NCI-H1092 treated with DMSO at 0.1 percent for 48 hours (cell line): ENCODE measurements around the gene ATP5ME.

Experiments
- DNase-seq: peaks from one replicate; lab custom pipeline; 2025; lab: John Stamatoyannopoulos, UW

ATP5ME gene

GRCh38 chr4:633976-634598 is 40.0 kb downstream of the ATP5ME start:
- no peak for DNase-seq

DNA sequence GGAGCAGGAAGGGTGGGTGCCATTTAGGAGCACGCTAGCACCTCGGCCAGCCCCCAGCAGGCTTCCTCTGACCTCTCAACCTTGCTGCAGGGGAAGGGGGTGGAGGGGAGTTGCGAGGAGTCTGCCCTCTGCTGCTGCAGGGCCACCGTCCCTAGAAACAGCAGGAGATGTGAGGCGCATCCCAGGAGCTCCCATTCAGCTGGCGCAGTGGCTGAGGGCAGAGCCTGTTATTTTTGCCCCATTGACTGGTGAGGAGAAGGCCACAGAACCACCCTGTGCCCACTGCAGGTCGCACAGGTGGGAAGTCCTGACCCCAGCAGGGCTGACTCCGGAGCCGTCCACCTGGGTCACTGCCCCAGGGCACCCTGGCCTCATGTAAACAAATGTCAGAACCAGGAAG is 40.7 kb downstream of the ATP5ME start:
- DNase-seq = no peak

GRCh38 chr4:632926-633325 is 41.1 kb downstream of the ATP5ME start:
- no peak for DNase-seq

GRCh38 chr4:632196-632790 is 41.8 kb downstream of the ATP5ME start:
- no peak for DNase-seq

GRCh38 chr4:630656-631055 is 43.4 kb downstream of the ATP5ME start:
- DNase-seq = no peak

DNA sequence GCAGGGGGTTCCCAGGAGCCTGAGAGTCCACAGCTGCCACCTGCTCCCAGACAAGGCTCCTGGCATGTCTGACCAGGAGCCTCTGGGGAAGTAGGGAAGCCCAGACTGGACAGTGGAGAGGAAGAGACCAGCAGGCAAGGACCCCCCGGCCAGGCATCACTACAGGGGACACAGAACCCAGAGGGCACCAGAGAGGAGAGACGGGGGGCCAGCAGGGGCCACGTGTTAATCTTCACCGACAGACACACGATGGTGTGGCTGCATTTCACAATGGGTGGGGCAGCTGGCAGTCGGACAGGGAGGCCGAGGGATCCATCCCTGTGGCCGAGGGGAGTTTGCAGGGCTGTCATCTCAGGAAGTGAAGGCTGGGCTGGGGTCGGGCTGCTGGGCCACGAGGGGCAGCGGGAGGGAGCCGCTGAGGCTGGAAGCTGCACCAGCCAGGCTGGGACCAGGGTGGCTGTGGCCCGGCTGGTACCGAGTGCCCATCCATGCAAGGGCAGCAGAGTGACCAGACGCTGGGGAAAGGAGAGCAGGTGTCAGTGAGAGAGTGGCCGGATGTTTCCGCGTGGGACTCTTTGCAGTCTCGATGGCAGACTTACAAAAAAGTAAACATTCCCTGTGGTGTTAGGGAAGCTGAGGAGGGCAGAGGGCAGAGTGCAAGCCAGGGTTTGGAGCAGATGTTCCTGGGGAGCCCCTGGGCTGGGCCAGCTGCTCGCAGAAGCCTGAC is 44.0 kb downstream of the ATP5ME start:
- no peak for DNase-seq

DNA sequence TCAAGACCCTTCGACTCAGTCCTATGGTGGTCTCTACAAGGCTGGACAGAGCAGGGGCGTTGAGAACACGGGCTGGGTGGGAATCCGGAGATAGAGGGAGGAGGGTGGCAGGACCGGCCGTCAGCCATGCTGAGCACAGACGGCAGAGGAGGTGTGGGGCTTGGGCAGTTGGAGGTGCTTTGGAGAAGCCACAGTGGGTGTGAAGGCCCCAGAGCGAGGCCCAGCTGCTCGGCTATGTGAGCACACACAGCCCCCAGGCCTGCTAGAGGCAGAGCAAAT is 44.5 kb downstream of the ATP5ME start:
- DNase-seq = no peak

DNA sequence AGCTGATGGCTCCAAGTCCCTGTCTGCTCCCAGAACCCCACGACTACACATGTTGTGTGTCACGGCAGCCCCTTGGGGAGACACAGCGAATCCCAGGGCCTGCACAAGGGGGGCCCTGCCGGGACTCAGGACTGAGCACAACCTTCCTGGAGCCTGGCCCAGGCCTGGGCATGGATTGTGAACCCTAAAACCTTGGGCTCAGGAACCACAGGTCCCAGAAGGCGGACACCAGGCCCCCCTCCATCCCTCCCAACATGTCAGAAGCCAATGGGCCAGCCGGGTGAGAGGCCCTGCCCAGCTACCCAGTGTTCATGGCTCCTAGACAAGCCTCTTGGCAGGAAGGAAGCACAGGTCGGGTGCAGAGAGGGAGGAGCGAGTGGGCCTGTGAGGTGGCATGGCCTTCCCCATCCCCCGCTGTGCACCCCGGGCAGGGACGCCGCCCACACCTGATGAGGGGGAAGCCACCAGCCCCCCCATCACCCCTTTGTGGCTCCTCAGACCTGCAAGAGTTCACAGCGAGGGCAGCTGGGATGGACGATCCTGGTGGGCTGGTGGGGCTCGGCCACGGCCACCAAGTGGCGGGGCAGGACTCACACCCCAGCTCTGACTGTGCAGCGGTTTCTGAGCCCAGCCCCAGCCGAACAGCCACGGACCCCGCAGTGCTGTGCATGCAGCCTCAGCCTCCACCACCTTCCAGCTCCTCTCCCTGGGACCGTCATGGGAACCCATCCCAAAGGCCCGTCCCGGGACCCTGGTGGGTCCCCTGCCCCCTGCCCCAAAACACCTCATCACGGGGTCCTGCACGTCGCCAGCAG is 45.0 kb downstream of the ATP5ME start:
- DNase-seq = no peak

DNA sequence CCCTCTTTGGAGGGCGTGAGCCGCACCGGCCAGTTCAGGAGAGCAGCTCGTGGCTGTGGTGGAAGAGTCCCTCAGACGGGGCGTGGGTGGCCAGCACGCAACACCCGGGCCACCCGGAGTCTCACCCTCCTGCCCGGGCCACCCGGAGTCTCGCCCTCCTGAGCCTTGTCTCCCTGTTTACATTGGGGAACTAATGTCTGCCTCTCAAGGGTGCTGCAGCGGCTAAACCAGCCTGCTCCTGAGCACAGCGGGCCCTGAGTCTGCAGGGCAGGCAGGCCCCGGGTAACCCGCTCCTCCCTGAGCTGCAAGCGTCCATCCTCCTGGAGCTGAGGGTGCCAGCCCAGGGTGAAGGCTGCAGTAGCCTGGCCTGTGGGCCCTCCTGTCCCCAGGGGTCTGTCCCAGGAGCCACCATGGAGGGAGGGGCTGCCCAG is 45.8 kb downstream of the ATP5ME start:
- DNase-seq = no peak

DNA sequence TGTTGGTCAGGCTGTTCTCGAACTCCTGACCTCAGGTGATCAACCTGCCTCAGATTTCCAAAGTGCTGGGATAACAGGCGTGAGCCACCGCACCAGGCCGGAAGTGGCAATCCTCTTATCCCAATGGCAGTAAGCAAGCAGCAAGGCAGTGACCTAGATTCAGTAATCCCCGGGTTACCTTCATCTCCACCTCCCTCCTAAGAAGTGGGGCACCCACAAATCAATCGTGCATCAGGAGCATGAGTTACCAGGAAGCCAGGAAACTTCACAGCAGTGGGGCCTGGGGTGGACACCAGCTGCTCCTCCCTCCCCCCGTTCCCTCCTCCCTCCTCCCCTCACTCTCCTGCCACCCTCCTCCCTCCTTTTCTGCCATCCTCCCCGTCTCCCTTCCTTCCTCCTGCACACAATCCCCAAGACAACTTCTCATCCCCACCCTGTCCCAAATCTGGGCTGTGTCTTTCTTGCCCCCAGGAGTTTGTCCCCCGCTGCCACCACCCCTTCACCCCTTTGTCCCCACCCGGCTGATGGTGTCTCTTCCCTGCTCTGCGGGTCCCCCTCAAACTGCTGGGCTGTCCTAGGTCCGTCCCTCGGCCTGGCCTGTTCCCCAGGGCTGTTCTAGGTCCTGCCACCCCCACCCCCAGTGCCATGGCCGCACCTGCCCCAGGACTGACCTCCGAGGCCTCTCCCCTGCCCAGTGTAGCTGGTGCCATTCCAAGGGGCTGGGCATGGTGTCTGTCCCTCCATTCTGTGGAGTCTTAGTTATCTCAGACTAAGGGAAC is 46.5 kb downstream of the ATP5ME start:
- no peak for DNase-seq

GRCh38 chr4:626201-627091 is 47.6 kb downstream of the ATP5ME start:
- no peak for DNase-seq

DNA sequence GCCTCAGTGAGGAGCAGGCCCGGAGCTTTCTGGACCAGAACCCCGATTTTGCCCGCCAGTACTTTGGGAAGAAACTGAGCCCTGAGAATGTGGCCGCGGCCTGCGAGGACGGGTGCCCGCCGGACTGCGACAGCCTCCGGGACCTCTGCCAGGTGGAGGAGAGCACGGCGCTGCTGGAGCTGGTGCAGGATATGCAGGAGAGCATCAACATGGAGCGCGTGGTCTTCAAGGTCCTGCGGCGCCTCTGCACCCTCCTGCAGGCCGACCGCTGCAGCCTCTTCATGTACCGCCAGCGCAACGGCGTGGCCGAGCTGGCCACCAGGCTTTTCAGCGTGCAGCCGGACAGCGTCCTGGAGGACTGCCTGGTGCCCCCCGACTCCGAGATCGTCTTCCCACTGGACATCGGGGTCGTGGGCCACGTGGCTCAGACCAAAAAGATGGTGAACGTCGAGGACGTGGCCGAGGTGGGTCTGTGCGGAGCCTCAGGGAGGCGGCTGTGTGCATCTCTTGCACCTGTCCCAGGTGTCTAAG is 48.4 kb downstream of the ATP5ME start:
- no peak for DNase-seq

GRCh38 chr4:624705-625590 is 49.1 kb downstream of the ATP5ME start, which contains the start of gene PDE6B:
Gene PDE6B, plus strand, starts transcription at chr4:625573. Its CDS starts 54 bp downstream, at chr4:625627.
- no peak for DNase-seq

GRCh38 chr4:623914-624566 is 50.0 kb downstream of the ATP5ME start:
- no peak for DNase-seq

GRCh38 chr4:622996-623913 is 50.8 kb downstream of the ATP5ME start:
- DNase-seq = no peak
